GM12878 (cell line): ENCODE data around the gene CDON. TPM values are rescaled to one million over a fixed set of nuclear protein-coding genes. Genes with fewer than 3 reads are reported as not detected.
A peak's percentile ranks its signal among the peaks of the same experiment; 100 is the strongest.

Experiments used
- ASH2L ChIP-seq: fragments of 300-600, 200-600 bp; sonication (generic); IDR thresholded peaks from 2 replicates; pipeline ENCODE4 v1.6.1; 2017; ENCODE audit warnings: low read depth, mild to moderate bottlenecking, borderline replicate concordance
- BACH1 ChIP-seq: fragments of 450-650 bp; IDR thresholded peaks from 2 replicates; pipeline ENCODE4 v1.6.1; 2017; ENCODE audit warnings: mild to moderate bottlenecking, borderline replicate concordance
- CBFB ChIP-seq: IDR thresholded peaks from 2 replicates; pipeline ENCODE4 v1.6.1; 2016; ENCODE audit warnings: antibody characterized with exemption, low read depth
- CBX3 ChIP-seq: fragments of 200-600 bp; sonication (generic); IDR thresholded peaks from 2 replicates; pipeline ENCODE4 v1.6.1; 2016; ENCODE audit warnings: low read depth, borderline replicate concordance
- CHD4 ChIP-seq: fragments of 200-600 bp; sonication (generic); IDR thresholded peaks from 2 replicates; pipeline ENCODE4 v1.6.1; 2016; ENCODE audit warnings: mild to moderate bottlenecking
- DPF2 ChIP-seq: fragments of 450-650 bp; IDR thresholded peaks from 2 replicates; pipeline ENCODE4 v1.6.1; 2017; ENCODE audit warnings: mild to moderate bottlenecking
- FOS ChIP-seq: IDR thresholded peaks from 3 replicates; pipeline ENCODE4 v1.6.1; 2011; ENCODE audit warnings: borderline replicate concordance; ENCODE audit not compliant: insufficient read length; ENCODE audit errors: extremely low read depth
- HCFC1 ChIP-seq: fragments of 150-350 bp; IDR thresholded peaks from 2 replicates; pipeline ENCODE4 v1.6.1; 2014; ENCODE audit warnings: low read length
- HDAC6 ChIP-seq: fragments of 200-600 bp; sonication (generic); IDR thresholded peaks from one replicate; pipeline ENCODE4 v1.8.0; 2017; ENCODE audit warnings: antibody characterized with exemption; ENCODE audit not compliant: unreplicated experiment
- JUNB ChIP-seq: IDR thresholded peaks from 2 replicates; pipeline ENCODE4 v1.6.1; 2016; ENCODE audit warnings: antibody characterized with exemption, mild to moderate bottlenecking
- NBN ChIP-seq: fragments of 450-650 bp; IDR thresholded peaks from 2 replicates; pipeline ENCODE4 v1.6.1; 2016
- NFIC ChIP-seq: IDR thresholded peaks from 2 replicates; pipeline ENCODE4 v1.6.1; 2012; ENCODE audit warnings: low read depth, mild to moderate bottlenecking, inconsistent platforms, low read length, moderate library complexity
- NR2F1 ChIP-seq: fragments of 450-650 bp; conservative IDR thresholded peaks from 2 replicates; pipeline ENCODE4 v1.6.1; 2017; ENCODE audit warnings: mild to moderate bottlenecking
- PAX8 ChIP-seq: fragments of 450-650 bp; IDR thresholded peaks from 2 replicates; pipeline ENCODE4 v1.6.1; 2017; ENCODE audit warnings: mild to moderate bottlenecking, moderate library complexity
- RCOR1 ChIP-seq: conservative IDR thresholded peaks from 2 replicates; pipeline ENCODE4 v1.6.1; 2012; ENCODE audit warnings: low read depth, low read length, improper control_type of control experiment
- RFX5 ChIP-seq: IDR thresholded peaks from 2 replicates; pipeline ENCODE4 v1.6.1; 2011; ENCODE audit warnings: low read depth, low read length, improper control_type of control experiment
- SIX5 ChIP-seq: IDR thresholded peaks from 2 replicates; pipeline ENCODE4 v1.6.1; 2011; ENCODE audit warnings: mild to moderate bottlenecking, low read depth, low read length, moderate library complexity; ENCODE audit not compliant: severe bottlenecking
- SP1 ChIP-seq: IDR thresholded peaks from one replicate; pipeline ENCODE4 v1.6.1; 2011; ENCODE audit warnings: low read depth, low read length
- STAT3 ChIP-seq: IDR thresholded peaks from 2 replicates; pipeline ENCODE4 v1.6.1; 2011; ENCODE audit warnings: low read depth, low read length, improper control_type of control experiment
- SUZ12 ChIP-seq: fragments of 200-600 bp; sonication (generic); IDR thresholded peaks from one replicate; pipeline ENCODE4 v1.6.1; 2018; ENCODE audit warnings: antibody characterized with exemption, mild to moderate bottlenecking; ENCODE audit not compliant: unreplicated experiment
- TCF3 ChIP-seq: IDR thresholded peaks from 2 replicates; pipeline ENCODE4 v1.6.1; 2012; ENCODE audit warnings: low read depth, mild to moderate bottlenecking, low read length, borderline replicate concordance; ENCODE audit not compliant: insufficient read depth
- TCF7 ChIP-seq: IDR thresholded peaks from 2 replicates; pipeline ENCODE4 v1.6.1; 2014; ENCODE audit warnings: antibody characterized with exemption, borderline replicate concordance
- WRNIP1 ChIP-seq: IDR thresholded peaks from 2 replicates; pipeline ENCODE4 v1.6.1; 2011; ENCODE audit warnings: low read depth, low read length, improper control_type of control experiment, borderline replicate concordance
- polyA plus RNA-seq, 11 experiments: library from polyadenylated mRNA; depleted of rRNA in 4 of 11; unstranded in 6 of 11; stranded (reverse) in 5 of 11; fragments of >200 nt; fragmentation: Nextera tagmentation in 4 of 11; fragmentation: Illumina TruSeq in 1 of 11; extraction: Ambion mirVana in 4 of 11; extraction: Trizol in 1 of 11; gene quantifications; 1 replicate in 1 of 11; 2 replicates in 10 of 11; pipeline versions ENCODE4 v1.2.1 to v1.2.3, GENCODE V29; 2011 to 2016; ENCODE audit warnings: inconsistent platforms in 2 of 11, missing spikeins in 2 of 11, low read depth in 1 of 11
- total RNA-seq, 4 experiments: library from RNA; depleted of rRNA in 3 of 4; stranded (reverse); fragments of >200 nt in 3 of 4; fragmentation: Illumina TruSeq in 1 of 4; extraction: Trizol in 1 of 4; gene quantifications; 2 replicates each; pipeline versions ENCODE4 v1.2.1 to v1.2.3, GENCODE V29; 2013 to 2021
- TF ChIP-seq, protein P1 (sequence below): fragments of 450-650 bp; formaldehyde crosslinking; IDR thresholded peaks from 2 replicates; pipeline ENCODE4 v1.5.0; 2022; ENCODE audit warnings: mild to moderate bottlenecking, missing genetic modification characterization
- TF ChIP-seq, protein P2 (sequence below): fragments of 450-650 bp; IDR thresholded peaks from 2 replicates; pipeline ENCODE4 v1.6.1; 2016; ENCODE audit warnings: mild to moderate bottlenecking
- TF ChIP-seq, protein P3 (sequence below): fragments of 450-650 bp; formaldehyde crosslinking; IDR thresholded peaks from 2 replicates; pipeline ENCODE4 v1.4.0; 2022; ENCODE audit warnings: mild to moderate bottlenecking, moderate library complexity

CDON gene
- total and polyA plus RNA-seq, 10 of the 15 experiments (the other 5 are each of a cell fraction or from before 2014, with no cell fraction given) = 0.07 to 4.2 (median 0.36) TPM

DNA sequence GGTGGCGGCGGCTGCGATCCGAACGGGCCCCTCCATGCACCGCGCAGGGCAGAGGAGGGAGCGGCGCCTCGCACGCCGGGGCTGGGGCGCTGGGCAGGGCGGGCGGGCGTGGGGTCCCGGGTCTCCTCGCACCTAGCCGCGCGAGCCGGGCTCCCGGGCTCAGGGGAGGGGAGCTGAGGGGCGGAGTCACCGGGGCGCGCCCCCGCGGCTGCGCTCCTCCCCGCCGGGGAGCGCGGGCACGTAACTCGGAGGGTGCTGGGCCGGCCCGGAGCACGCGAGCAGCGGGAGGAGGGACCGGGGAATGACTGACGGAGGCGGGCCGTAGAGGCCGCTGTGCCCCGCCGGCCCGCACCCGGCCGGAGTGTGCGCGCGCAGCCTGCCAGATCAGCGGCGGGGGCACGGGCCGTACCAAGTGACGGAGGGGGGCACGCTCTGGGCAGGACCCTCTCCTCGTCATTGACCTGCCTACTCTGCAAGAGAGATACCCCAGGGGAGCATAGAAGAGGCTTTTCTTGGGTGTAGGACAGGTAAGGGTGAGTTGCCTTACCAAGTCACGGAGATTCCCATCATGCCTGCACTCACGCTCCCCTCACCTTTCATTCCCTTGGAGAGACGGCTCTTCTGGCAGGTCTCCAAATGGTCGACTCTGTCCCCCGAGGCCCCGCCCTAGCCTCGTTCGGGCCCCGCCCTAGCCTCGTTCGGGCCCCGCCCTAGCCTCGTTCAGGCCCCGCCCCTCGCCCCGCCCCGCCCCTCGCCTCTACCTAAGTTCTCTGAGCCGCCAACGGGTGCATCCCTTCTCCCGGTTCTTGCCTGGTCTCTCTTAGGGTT lies at the start of gene CDON (continued):
- TF ChIP-seq, protein P1, sequence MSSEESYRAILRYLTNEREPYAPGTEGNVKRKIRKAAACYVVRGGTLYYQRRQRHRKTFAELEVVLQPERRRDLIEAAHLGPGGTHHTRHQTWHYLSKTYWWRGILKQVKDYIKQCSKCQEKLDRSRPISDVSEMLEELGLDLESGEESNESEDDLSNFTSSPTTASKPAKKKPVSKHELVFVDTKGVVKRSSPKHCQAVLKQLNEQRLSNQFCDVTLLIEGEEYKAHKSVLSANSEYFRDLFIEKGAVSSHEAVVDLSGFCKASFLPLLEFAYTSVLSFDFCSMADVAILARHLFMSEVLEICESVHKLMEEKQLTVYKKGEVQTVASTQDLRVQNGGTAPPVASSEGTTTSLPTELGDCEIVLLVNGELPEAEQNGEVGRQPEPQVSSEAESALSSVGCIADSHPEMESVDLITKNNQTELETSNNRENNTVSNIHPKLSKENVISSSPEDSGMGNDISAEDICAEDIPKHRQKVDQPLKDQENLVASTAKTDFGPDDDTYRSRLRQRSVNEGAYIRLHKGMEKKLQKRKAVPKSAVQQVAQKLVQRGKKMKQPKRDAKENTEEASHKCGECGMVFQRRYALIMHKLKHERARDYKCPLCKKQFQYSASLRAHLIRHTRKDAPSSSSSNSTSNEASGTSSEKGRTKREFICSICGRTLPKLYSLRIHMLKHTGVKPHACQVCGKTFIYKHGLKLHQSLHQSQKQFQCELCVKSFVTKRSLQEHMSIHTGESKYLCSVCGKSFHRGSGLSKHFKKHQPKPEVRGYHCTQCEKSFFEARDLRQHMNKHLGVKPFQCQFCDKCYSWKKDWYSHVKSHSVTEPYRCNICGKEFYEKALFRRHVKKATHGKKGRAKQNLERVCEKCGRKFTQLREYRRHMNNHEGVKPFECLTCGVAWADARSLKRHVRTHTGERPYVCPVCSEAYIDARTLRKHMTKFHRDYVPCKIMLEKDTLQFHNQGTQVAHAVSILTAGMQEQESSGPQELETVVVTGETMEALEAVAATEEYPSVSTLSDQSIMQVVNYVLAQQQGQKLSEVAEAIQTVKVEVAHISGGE (CRISPR knock-in tag) = no peak
- no peak for TF ChIP-seq BACH1
- no peak for TF ChIP-seq PAX8
- peak; percentile 79 for TF ChIP-seq SP1
- no peak for TF ChIP-seq JUNB
- TF ChIP-seq, protein P2, sequence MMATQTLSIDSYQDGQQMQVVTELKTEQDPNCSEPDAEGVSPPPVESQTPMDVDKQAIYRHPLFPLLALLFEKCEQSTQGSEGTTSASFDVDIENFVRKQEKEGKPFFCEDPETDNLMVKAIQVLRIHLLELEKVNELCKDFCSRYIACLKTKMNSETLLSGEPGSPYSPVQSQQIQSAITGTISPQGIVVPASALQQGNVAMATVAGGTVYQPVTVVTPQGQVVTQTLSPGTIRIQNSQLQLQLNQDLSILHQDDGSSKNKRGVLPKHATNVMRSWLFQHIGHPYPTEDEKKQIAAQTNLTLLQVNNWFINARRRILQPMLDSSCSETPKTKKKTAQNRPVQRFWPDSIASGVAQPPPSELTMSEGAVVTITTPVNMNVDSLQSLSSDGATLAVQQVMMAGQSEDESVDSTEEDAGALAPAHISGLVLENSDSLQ = peak; percentile 95
- TF ChIP-seq RCOR1 = no peak
- TF ChIP-seq SUZ12 = no peak
- TF ChIP-seq WRNIP1 = no peak
- TF ChIP-seq, protein P3, sequence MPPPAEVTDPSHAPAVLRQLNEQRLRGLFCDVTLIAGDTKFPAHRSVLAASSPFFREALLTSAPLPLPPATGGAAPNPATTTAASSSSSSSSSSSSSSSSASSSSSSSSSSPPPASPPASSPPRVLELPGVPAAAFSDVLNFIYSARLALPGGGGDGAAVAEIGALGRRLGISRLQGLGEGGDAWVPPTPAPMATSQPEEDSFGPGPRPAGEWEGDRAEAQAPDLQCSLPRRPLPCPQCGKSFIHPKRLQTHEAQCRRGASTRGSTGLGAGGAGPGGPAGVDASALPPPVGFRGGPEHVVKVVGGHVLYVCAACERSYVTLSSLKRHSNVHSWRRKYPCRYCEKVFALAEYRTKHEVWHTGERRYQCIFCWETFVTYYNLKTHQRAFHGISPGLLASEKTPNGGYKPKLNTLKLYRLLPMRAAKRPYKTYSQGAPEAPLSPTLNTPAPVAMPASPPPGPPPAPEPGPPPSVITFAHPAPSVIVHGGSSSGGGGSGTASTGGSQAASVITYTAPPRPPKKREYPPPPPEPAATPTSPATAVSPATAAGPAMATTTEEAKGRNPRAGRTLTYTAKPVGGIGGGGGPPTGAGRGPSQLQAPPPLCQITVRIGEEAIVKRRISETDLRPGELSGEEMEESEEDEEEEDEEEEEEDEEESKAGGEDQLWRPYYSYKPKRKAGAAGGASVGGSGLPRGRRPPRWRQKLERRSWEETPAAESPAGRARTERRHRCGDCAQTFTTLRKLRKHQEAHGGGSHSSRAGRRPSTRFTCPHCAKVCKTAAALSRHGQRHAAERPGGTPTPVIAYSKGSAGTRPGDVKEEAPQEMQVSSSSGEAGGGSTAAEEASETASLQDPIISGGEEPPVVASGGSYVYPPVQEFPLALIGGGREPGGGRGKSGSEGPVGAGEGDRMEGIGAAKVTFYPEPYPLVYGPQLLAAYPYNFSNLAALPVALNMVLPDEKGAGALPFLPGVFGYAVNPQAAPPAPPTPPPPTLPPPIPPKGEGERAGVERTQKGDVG (CRISPR knock-in tag) = no peak
- TF ChIP-seq NFIC = no peak
- TF ChIP-seq TCF7 = no peak
- TF ChIP-seq FOS = no peak
- TF ChIP-seq NBN = peak; percentile 92
- 0 out of 2 replicates have a peak, but pooled peaks have one; percentile 18 for TF ChIP-seq HCFC1
- no peak for TF ChIP-seq CBX3
- TF ChIP-seq DPF2 = peak; percentile 82
- no peak for TF ChIP-seq ASH2L
- no peak for TF ChIP-seq CHD4
- TF ChIP-seq CBFB = no peak
- no peak for TF ChIP-seq HDAC6
- TF ChIP-seq SIX5 = peak; percentile 17
- no peak for TF ChIP-seq TCF3
- no peak for TF ChIP-seq STAT3
- no peak; the same call in 1 of the 2 replicates for TF ChIP-seq RFX5
- peak; percentile 83 for TF ChIP-seq NR2F1
